Measurements from ENCODE around the gene CBLN3. TPM values are rescaled to one million over a fixed set of nuclear protein-coding genes. Genes with fewer than 3 reads are reported as not detected.
"Not testable (repeated sequence)": the region's sequence is repeated elsewhere in the genome, so short reads cannot be mapped to it uniquely, and the experiment has no call there.

The CBLN3 gene
- under 1 TPM in 3 of 4 donors, not detected in 1; 0.13 to 0.95 (median 0.85) TPM for total RNA-seq

DNA sequence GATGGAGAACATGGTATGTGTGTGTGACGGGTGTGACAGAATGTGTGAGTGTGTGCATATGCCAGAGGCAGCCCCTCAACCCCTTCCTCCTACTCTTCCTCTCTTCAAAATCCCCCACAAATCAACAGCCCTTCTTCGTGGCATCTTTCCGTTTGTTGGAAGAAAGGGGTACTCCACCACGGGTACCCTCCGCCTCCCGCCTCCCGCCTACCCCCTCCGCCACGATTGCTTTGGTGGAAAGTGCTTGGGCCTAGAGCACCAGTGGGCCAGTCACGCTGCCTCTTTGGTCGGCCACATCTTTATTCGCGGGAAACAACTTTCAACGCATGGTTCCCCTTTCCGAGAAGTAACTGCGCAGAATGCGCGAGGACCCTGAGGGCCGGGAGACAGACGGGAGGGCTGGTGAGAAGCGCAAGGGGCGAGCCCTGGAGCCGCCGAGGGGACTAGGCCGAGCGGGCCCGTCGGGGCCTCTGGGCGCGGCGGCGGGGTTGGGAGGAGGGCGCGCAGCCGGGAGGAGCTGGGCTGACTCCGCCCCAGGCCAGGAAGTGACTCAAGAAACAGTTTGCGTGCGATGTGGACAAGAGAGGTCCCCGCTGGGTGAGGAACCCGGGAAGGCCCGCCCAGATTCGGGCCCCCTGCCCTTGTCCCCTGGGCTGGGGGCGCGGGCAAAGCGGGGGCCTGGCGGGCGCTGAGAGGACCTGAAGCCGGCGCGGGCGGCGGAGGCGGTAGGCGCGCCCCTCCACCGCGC is at the start of gene CBLN3, which contains the start of gene KHNYN:
CBLN3 (minus strand) TSS at position 274 of the 748 bp plus-strand sequence. CDS start 614 bp downstream, outside the sequence.
KHNYN (plus strand) TSS at position 560 of the 748 bp plus-strand sequence. CDS start 777 bp downstream, outside the sequence.
- peak; percentile 46 for DNase-seq
- Histone ChIP-seq H3K36me3 (peaks cover 14 to 34% (median 14%) of the 10 kb centered on the region in 3 donors), H3K4me3 (peak within 1 kb of the TSS; percentile 59 to 88 (median 80)), H3K27me3 (no peaks in the 10 kb centered on the region), H3K4me1 (peaks cover 26 to 77% (median 46%) of the 10 kb centered on the region in 3 donors), H3K27ac (peak within 1 kb of the TSS; percentile 93 to 99 (median 98)), H3K9me3 (no peaks in the 10 kb centered on the region)
- 11 to 16% methylated on average over 6 to 14 of the region's 57 CpGs for WGBS, 2 donors
- intact Hi-C loops (cut with DNase I): loop anchor here (5.0 kb wide), 2 partner anchors 62 to 97 kb away; partner anchors contain the start of gene NFATC4
- peak in 3 of 4 donors; percentile 75 to 98 (median 95) for TF ChIP-seq POLR2A (IDR thresholded peaks at IDR 0.05)
- peak in 1 of 6 experiments; percentile 16 for TF ChIP-seq CTCF (IDR thresholded peaks at IDR 0.05)

GRCh38 chr14:24475261-24475660 is 45.8 kb upstream of the CBLN3 start:
- no peak for DNase-seq
- intact Hi-C loops (cut with DNase I): no loop called here
- TF ChIP-seq CTCF (IDR thresholded peaks at IDR 0.05) (no peak), POLR2A (IDR thresholded peaks at IDR 0.05) (no peak)
- no peaks in the 10 kb centered on the region for H3K36me3 ChIP-seq
- no peaks in the 10 kb centered on the region for H3K4me1 ChIP-seq
- 57 to 81% methylated on average over 4 of the region's 4 CpGs for WGBS, 2 donors
- H3K27ac ChIP-seq: no peak overlapping the region
- H3K4me3 ChIP-seq: no peak overlapping the region
- H3K27me3 ChIP-seq: no peaks in the 10 kb centered on the region
- no peaks in the 10 kb centered on the region for H3K9me3 ChIP-seq

- WGBS, 2 donors: 80% methylated on average over 8 of the region's 12 CpGs; no CpG with 5 or more reads in 1 of the 2 donors
- DNase-seq: no peak
- Histone ChIP-seq H3K27ac (no peak overlapping the region), H3K4me1 (no peaks in the 10 kb centered on the region), H3K4me3 (no peak overlapping the region), H3K9me3 (no peaks in the 10 kb centered on the region), H3K27me3 (no peaks in the 10 kb centered on the region), H3K36me3 (no peaks in the 10 kb centered on the region)
- intact Hi-C loops (cut with DNase I): no loop called here
- TF ChIP-seq POLR2A (IDR thresholded peaks at IDR 0.05) (no peak), CTCF (IDR thresholded peaks at IDR 0.05) (no peak)
Measured at GRCh38 chr14:24473211-24473610, 43.7 kb upstream of the CBLN3 start.

DNA sequence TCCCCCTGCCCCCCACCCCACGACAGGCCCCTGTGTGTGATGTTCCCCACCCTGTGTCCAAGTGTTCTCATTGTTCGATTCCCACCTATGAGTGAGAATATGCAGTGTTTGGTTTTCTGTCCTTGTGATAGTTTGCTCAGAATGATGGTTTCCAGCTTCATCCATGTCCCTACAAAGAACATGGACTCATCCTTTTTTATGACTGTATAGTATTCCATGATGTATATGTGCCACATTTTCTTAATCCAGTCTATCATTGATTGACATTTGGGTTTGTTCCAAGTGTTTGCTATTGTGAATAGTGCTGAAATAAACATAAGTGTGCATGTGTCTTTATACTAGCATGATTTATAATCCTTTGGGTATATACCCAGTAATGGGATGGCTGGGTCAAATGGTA is 41.0 kb upstream of the CBLN3 start:
- H3K9me3 ChIP-seq; DNase-seq; H3K27me3 ChIP-seq; H3K27ac ChIP-seq; intact Hi-C loops (cut with DNase I); H3K4me3 ChIP-seq; H3K4me1 ChIP-seq; H3K36me3 ChIP-seq: not testable (repeated sequence)
- 89 to 90% methylated on average over 2 of the region's 2 CpGs for WGBS, 2 donors

DNA sequence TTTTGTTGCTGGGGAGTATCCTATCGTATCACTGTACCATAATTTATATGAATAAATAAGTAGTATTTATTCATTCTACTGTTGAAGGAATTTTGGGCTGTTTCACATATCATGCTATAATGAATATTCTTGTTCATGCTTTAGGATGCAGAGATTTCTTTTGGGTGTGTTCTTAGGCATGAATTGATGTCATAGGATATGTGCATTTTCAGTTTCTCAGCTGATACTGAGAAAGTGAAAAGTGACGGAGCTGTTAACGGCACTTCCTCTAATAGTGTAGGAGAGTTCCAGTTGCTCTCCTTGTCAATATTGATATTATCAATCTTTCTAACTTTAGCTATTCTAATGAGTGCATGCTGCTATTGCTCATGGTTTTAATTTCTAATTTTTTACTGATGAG is 36.3 kb upstream of the CBLN3 start:
- 87 to 91% methylated on average over 3 of the region's 3 CpGs for WGBS, 2 donors
- H3K4me3 ChIP-seq: no peak overlapping the region
- H3K27ac ChIP-seq: no peak overlapping the region
- H3K36me3 ChIP-seq: no peaks in the 10 kb centered on the region
- intact Hi-C loops (cut with DNase I): no loop called here
- no peaks in the 10 kb centered on the region for H3K4me1 ChIP-seq
- no peaks in the 10 kb centered on the region for H3K9me3 ChIP-seq
- no peak for DNase-seq
- TF ChIP-seq POLR2A (IDR thresholded peaks at IDR 0.05): no peak
- TF ChIP-seq CTCF (IDR thresholded peaks at IDR 0.05): no peak
- H3K27me3 ChIP-seq: no peaks in the 10 kb centered on the region
